GM19043 (cell line): ENCODE data around the gene AFTPH.

Experiments
- ATAC-seq: cut with Tn5 transposase; IDR thresholded peaks from one replicate; pipeline ENCODE4 v1.9.1; 2021; ENCODE audit warnings: low read depth; ENCODE audit not compliant: unreplicated experiment

AFTPH gene

DNA sequence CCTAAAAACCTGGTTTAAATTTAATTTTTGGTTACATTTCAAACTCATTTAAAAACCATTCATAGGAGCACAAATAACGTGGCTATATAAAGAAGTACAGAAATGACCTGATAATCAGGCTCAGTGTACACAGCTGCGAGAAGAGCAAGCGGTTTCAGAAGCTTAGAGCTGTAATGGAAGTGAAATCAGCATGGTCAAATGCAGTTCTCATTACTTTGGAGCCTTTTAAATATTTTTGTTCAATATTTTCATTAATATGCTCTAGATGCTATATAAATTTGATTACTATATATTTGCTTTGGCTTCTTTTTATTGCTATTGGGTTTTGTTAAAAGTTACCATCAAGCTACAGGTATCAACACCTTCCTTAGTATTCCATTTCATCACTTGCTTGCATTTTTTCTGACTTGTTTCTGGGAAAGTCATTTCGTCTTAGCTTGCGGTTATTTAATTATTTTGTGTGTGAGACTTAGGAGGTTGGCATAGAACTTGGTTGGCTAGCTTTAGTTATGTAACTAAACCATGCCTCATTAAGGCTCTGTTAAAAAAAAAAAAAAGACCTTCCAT lies 58.7 kb downstream of the AFTPH start:
- ATAC-seq = peak; percentile 85

DNA sequence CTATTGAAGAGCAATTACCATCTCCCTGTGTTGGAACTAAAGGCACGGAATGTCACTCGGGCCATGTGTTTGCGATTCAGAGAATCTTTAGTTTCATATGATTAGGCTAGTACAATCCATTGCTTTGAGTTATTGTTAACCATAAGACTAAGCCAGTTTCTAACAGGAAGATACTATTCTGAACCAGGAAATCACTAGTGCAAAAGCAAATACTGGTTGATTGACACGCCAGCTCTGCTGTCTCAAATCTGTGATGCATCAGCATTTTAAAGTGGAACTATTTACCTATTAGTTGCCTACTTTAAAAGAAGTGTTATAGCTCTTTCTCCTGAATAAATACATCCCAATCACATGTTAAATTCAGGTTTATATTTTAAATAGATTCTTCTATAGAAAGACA lies 61.9 kb downstream of the AFTPH start:
- ATAC-seq = no peak

DNA sequence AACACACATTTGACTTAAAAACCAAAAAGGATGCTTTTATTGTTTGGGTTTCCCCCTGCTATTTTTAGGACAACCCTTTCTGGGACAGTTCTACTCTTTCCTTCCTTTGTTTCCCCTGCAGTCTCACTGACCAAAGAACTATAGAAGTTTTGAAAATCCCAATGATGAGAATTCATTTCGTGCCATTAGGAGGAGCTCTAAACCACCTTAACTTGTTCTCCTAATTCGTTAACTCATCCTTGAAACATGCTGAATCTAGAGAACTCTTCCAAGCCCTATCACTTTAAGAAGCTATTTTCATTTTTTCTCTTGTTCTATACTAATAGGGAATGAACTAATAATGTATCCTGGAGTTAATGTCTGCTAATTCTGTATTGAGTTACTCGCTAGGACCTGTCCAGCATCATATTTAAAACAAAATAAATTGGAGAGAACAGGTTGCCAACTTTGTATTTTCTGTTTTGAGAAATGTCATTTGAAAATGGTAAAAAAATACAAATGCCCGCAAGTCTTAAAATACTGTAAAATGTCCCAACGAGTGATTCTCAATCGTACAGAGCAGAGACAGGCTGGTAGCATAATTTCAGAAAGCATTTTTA lies 62.9 kb downstream of the AFTPH start:
- no peak for ATAC-seq

DNA sequence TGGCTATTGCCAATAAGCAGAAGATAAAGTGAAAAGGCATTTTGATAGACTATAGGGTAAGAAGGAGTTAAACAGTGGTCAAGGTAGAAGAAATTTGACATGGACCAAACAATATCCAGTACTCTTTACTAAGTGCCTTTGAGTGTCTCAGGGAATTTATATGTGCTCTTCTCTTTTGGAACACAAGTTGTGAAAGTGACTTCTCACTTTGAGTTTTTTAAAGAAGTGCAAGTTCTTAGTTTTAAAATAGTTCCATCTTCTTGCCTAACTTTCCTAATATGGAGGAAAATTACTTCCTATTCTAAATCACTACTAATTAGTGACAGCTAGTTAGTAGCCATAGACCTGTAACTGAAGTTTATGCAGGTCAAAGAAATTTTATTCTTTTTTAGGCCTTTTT lies 63.4 kb downstream of the AFTPH start:
- no peak for ATAC-seq

DNA sequence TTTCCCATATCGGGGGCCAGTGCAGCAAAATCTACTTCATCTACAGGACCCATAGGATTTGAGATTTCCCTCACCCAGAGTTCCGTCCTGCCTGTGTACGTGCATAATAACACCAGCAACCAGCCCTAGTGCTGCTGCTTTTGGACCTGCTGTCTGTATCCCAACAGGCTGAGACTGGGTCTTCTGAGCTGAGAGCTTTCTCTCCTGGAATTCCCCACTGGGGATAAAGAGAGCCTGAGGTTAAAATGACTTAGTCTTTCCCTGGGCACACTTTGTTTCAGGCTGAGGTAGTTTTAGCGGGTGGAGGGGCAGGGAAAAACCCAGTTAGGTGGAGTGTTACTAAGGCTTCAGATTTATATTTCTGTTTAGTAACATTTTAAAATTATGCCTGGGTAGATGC lies 67.1 kb downstream of the AFTPH start:
- no peak for ATAC-seq

DNA sequence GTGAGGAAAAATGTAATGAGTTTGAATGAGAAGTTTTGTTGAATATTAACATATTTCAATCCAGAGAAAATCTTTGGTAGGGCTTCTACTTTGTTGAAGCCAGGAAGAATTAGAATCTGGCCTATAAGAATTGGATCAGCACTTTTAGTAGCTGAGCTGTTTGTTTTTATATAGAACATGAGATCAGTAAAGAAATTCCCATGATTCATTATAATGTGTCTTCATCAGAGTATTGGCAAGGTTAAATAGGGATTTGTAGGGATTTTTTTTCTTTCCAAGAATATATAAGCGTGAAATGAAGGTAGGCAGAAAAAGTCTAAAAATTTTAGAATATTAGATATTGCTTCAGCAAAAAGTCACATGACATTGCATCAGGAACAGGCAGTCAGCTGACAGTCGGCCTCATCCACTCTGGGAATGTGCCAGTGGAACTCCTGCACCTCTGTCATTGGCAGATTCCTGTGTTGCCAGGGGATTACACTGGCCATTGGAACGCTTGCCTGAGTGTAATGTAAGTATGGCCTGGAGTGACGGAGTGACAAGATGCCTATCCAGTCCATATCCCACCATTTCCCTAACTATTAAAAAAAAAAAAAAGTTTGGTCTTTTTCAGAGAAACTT lies 69.0 kb downstream of the AFTPH start:
- no peak for ATAC-seq

DNA sequence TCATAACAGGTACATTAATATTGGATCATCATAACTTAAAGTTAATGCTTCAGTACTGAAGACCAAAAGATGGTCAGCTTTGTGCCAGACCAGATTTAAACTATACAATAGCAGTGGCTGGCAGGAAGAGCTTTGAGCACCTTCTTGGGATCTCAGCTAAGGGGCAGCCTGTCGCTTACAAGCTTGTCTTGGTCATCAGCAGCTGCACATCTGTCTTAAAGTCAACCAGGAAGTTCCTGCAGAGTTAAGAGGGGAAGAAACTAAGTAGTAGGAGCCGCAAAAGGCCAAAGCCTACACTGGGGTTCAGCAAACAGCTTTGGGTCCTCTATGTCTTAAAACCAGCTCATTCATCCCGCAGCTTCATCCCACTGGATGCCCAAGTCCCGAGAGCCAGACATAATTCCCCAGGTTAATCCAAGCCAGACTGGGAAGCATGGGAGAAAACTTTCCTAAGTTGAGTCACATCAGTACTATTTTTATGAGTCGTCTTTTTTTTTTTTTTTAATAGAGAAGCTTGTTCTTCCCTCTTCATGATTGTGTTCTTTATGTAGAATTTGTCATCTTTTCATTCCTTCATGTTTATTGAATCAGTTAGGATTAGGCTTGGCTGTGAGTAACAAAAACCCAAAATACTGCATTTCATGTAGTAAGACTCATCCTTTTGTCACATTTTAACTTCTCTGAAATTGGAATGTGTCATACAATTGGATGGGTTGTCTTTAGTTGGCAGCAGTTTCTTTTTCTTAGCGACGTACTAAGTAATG lies 70.3 kb downstream of the AFTPH start:
- ATAC-seq = no peak

DNA sequence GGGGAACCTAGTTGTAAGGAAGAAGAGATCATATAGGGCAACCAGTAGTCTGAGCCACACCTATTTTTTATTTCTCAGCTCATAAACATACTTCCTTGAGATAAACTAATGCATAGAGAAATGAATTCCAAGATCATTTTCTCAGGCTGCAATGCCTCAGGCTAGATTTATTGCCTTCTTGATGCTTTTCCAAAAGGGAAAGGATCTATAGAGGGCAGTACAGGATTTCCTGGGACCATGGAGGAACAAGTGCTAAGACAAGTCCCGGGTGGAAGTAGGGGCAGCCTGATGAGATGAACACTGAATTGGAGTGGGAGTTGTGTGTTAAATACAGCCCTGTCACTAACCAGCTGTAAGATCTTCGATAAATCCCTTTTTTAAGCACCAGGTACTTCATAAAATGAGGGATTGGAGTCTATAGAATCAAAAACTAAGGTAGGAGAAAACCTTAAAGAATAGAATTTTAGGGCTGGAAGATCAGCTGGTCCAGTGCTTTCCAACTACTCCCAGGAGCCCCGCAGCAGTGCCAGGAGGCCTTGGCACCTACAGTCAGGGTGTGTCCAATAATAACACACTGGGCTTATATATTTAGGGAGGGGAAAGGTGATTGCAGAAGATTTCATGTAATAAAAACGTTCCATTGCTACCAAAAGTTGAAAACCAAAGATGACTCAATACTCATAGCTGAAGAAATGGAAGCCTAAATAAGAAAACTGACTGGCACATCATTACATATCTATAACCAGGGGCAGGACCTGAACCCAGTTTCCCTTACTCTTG lies 71.5 kb downstream of the AFTPH start:
- no peak for ATAC-seq

DNA sequence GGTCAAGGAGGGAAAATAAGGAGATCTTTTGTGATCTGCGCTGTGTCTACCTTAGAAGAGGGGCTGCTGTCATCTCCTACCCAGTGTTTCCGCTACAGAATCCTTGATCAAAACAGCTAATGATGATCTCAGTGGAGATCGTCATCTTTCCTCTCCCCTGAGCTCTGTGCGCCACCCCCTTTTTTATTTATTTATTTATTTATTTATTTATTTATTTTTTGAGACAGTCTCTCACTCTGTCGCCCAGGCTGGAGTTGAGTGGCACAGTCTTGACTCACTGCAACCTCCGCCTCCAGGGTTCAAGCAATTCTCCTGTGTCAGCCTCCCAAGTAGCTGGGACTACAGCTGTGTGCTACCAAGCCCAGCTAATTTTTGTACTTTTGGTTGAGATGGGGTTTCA lies 74.1 kb downstream of the AFTPH start:
- ATAC-seq = no peak

DNA sequence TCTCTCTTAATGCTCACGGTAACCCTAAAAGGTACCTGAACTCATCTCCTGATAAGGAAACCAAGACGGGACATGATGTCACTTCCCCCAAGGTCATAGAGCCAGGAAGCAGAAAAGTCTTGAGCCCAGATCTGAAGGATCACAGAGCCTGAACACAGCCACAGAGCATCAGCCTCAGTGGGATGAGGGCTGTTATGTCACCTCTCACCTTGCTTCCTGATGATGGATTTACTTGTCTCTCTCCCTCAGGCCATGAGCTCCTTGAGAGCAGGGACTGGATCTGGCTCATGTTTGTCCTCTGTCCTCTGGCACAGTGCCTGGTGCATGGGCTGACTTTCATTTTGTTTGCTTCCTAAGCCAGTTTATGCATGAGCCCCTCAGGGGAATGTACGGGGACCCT lies 75.3 kb downstream of the AFTPH start:
- ATAC-seq = no peak

DNA sequence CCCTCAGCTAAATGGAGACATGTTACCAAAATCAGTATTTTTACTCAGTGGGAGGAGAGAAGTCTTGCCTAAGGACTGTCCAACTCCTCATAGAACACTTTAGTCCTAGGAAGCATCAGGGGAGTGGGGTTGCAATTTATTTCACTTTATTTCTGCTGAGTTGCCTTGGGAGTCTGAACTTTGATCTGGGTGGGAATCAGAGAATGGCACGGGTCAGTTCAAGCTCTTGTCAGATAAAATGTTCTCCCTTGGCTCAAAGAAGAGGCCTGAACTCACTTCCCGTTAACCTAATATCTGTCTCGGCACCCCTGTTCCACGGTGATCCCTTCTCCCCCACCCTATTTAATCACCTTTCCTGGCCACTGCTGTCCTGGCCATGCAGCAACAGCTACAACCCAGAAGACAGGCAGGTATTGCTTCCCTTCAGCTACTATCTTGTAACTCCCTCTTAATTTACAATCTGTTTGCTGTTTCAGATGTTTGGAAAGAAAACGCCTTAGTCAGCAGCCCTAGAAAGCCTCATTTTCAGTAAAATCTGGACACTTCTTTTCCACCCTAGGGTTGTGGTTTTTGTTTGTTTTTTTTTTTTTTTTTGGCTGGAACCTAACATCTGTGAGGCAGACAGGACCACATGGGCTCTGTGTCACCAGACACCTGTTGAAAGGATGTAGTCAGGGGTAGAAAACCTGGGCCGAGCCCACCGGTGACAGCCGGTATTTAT lies 77.1 kb downstream of the AFTPH start:
- no peak for ATAC-seq

DNA sequence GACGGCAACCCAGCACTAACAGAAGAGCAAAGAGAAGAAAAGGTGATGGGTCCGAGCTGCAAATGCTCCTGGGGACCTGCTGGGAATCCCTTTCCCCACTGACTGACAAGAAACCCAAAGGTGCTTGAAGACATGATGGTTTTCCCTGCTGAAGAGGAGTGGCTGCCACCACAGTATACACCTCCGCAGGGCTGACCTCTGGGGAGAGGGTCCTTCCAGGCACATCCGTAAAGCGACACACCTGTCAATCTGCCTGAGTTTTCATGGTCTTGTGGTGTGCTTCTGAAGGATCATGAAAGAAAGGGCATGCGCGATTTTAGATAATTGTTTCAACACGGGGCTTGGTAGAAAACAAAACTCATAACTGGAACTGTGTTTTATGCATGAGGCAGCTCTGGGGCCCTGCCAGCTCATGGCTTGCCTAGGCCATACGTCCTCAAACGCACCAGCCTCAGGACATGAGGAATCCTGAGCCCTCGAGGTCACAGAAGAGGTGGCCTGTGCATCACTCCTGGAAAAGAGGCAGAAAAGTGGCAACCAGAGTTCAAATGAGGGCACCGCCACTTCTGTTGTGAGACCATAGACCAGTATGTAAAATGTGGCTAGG lies 77.8 kb downstream of the AFTPH start:
- no peak for ATAC-seq

DNA sequence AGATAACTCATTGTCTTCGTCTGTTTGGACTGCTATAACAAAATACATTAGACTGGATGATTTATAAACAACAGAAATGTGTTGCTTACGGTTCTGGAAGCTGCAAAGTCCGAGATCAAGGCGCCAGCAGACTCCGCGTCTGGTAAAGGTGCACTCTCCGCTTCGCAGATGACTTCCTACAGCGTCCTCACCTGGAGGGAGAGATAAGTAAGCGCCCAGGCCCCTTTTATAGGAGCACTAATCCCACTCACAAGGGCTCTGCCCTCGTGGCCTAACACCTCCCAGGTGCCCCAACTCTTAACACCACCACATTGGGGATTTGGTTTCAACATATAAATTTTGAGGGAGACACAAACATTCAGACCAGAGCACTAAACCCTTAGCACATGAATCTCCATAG lies 78.3 kb downstream of the AFTPH start:
- ATAC-seq = no peak

DNA sequence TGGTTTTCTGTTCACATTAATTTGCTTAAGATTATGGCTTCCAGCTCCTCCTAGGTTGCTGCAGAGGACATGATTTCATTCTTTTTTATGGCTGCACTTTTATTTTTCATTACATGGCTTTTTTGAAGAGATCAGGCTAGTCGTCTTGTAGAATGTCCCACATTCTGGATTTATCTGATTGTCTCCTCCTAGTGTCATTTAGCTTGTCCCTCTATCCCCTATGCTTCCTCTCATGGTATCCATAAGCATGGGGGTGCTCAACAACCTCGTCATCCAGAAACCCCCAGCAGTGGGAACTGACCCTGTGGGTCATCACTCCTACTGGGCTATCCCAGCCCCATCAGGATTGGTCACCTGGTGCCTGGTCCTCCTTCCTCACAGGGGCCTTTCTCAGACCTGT lies 80.0 kb downstream of the AFTPH start:
- ATAC-seq = no peak

DNA sequence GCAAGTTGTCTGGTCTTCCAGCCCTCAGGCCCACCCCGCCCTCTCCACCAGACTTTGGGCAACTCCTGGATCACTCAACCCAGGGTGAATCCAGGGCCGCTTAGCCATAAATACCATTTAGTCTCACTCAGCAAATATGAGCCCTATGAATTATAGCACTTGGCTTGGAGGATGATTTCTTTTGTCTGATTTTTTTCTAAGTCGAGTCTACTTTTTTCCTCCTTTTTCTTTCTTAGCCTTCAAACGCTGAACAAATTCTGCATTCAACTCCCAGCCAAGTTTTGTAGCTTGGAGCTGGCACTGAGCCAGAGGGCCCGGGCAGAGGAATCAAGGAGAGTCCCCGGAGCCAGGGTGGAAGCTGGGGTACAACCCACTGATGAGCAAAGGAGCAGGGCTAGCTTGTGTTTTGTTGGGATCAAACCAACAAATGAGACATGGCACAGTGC lies 80.9 kb downstream of the AFTPH start:
- no peak for ATAC-seq

DNA sequence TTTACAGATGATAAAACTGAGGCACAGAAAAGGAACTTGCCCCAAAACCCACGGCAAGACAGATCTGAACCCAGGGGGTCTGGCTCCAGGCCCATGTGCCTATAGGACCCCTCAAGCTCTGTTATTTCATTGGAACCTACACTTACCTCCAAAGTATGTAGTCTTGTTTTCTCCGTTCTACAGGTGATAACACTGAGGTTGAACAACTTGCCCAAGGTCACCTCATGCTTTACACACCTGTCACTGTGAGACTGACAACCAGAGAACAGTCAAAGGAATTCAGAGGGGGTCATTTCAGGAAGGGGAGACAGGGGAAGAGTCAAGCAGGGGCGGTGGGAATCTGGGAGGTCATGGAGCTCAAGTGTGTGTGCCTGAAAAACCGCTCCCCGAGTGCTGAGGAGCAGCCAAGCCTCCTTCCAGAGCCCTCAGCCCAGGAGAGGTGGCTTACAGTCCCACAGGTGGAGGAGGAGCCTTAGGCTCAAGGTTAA lies 81.9 kb downstream of the AFTPH start:
- no peak for ATAC-seq

DNA sequence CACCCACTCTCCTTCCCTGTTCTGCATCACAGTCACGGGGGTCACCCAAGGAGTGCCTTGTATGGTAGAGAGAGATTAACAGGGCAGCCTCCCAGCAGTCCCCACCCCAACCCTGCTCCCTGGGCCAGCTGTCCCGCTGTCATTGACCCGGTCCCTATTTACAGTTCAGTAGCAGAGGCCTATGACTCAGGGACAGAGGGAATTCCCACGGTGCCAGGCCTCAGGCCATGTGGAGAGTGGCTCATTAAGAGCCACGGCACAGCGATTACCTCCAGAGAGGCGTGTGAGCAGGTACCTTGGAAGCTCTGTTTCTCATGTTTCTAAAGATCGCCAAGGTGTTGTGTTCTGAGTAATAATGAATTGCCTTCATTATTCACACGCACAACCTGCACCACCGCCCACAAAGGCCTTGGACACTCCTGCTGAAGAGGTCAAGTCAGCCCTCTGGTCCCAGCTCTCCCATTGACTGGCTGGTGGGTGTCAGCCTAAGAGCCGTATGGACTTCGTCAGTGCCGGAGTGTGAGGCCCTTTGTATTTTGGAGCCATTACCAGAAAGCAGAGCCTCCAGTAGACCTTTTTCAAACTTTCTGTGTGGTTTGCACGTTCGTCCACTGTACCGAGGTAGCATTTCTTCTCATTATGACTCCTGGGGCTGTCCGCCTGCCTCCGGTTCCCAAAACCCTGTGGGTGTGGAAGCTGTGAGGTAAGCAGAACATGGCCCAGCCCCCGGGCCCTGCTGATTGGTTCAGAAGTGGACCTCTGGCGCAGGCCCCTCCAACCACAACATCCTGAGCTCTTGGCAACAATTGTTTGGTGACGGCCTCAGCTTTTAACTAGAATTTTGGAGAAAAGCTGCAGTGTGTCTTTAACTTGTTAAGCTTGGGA lies 82.6 kb downstream of the AFTPH start:
- ATAC-seq = peak; percentile 92

DNA sequence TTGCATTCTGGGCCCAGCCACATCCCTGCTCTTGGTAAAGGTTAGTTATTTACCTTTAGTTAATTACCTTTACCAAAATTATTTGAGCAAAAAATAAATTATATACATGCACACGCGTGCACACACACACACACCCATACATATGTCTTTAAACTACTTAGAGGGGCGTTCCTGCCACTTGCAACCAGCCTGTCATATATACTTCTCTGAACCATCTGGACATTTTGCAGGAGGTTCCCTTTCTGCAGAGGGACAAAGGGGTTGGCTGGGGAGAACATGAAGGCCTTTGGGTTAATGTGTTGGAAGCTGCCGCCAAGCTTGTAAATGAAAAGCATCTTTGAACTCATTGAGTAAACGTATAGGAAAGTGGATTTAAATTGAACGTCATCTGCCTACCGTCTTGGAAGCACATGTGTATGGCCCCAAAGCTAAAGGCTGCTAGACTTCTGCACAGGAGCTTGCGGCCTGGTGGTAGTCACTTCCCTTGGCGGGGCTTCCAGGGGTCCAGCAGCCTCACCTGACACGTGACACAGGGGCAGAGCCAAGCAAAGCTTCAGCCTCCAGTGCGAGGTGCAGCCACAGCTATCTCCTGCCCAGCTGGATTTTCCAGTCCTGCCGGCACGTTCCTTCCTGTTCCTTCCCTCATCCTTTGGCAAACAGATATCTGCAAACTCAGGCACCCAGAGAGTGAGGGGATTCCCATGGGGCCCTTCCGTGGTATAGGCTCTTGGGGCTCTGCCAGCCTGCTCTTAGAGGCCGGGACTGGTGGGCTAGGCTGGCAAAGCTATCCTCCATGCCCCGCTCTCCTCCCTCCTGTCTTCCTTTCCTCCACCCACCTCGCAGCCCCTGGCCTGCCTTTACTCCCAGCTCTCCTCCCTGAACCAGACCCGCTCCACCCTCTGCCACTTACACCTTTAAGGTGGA lies 83.5 kb downstream of the AFTPH start:
- no peak for ATAC-seq
